Left ventricle myocardium superior (tissue), 1 donor: ENCODE results near the gene F8A1. TPM values are rescaled to one million over a fixed set of nuclear protein-coding genes. Genes with fewer than 3 reads are reported as not detected.
"Not testable (repeated sequence)": the region's sequence is repeated elsewhere in the genome, so short reads cannot be mapped to it uniquely, and the experiment has no call there.

Experiments
- ATAC-seq: fragments of 200-7000 bp; cut with Tn5 transposase; one replicate; pipeline ENCODE4 v1.9.1; 2020; ENCODE audit warnings: mild to moderate bottlenecking, moderate library complexity
- DNase-seq: peaks from one replicate; pipeline ENCODE4 v3.0.0-alpha.2; 2020
- intact Hi-C: fragments of 100-400 bp; cut with micrococcal nuclease; formaldehyde crosslinking; loops from one replicate; pipeline ENCODE4 v1.11.0; 2022
- long read RNA-seq: library from polyadenylated mRNA; unstranded; transcript quantifications from one replicate; pipeline ENCODE4 v2.0.0, GENCODE V29; 2021
- total RNA-seq: library from RNA; stranded (reverse); fragmentation: NEBNext Ultra II Directional; extraction: Animal tissue kit (Norgen Biotek cat#: 25700); gene quantifications from one replicate; pipeline ENCODE4 v1.2.1, GENCODE V29; 2021
- donor health status: DM: no; HTN: yes; CAD: no; lungs with severe emphysema.

The F8A1 gene
- total RNA-seq = 30.6 TPM
- long read RNA-seq, transcript F8A1-201 (1 exons, 1,713 nt) = major isoform, 220 of 220 reads
- long read RNA-seq, partial matches to known transcripts = 0 of 220 reads
- long read RNA-seq, other reads (novel, unspliced or antisense) = 0 of 220 reads

- peak; percentile 77 for DNase-seq
- ATAC-seq = peak; percentile 90
- intact Hi-C loops = not testable (repeated sequence)
Observed at GRCh38 chrX:154886069-154886788, at the start of gene F8A1. TSS of gene F8A1 (plus strand) at chrX:154886355. CDS start at chrX:154886375, 20 bp downstream.

- intact Hi-C loops = no loop called here
- DNase-seq (no peak), ATAC-seq (peak; percentile 25)
Observed at GRCh38 chrX:154840856-154841255, 45.3 kb upstream of the F8A1 start.

- DNase-seq (no peak), ATAC-seq (no peak)
- intact Hi-C loops = no loop called here
Observed at GRCh38 chrX:154850957-154851611, 35.1 kb upstream of the F8A1 start.

- ATAC-seq = no peak
- intact Hi-C loops = no loop called here
- DNase-seq = no peak
Observed at GRCh38 chrX:154855256-154855655, 30.9 kb upstream of the F8A1 start.

GRCh38 chrX:154868522-154868921, 17.6 kb upstream of the F8A1 start:
- ATAC-seq, DNase-seq, intact Hi-C loops: not testable (repeated sequence)

GRCh38 chrX:154873329-154873728, 12.8 kb upstream of the F8A1 start:
- ATAC-seq = no peak
- intact Hi-C loops = no loop called here
- no peak for DNase-seq

- intact Hi-C loops, DNase-seq, ATAC-seq: not testable (repeated sequence)
Observed at GRCh38 chrX:154884069-154884468, 2.1 kb upstream of the F8A1 start.

- intact Hi-C loops, ATAC-seq: not testable (repeated sequence)
- peak; percentile 18 for DNase-seq
Observed at GRCh38 chrX:154885057-154885456, 1.1 kb upstream of the F8A1 start.

GRCh38 chrX:154885549-154885948, 606 bp upstream of the F8A1 start:
- ATAC-seq = peak; percentile 11
- DNase-seq, intact Hi-C loops: not testable (repeated sequence)

GRCh38 chrX:154886789-154887221, 650 bp downstream of the F8A1 start:
- intact Hi-C loops, DNase-seq: not testable (repeated sequence)
- ATAC-seq = peak; percentile 68

GRCh38 chrX:154890990-154891639, 5.0 kb downstream of the F8A1 start:
- ATAC-seq (no peak), DNase-seq (no peak)
- intact Hi-C loops = no loop called here

GRCh38 chrX:154892296-154892695, 6.1 kb downstream of the F8A1 start:
- ATAC-seq (no peak), DNase-seq (no peak)
- intact Hi-C loops = no loop called here

GRCh38 chrX:154900323-154900722, 14.2 kb downstream of the F8A1 start:
- ATAC-seq (no peak), DNase-seq (no peak)
- intact Hi-C loops = no loop called here

GRCh38 chrX:154902408-154902807, 16.3 kb downstream of the F8A1 start:
- intact Hi-C loops = no loop called here
- no peak for ATAC-seq
- no peak for DNase-seq

- DNase-seq = no peak
- intact Hi-C loops = no loop called here
- ATAC-seq = no peak
Observed at GRCh38 chrX:154908821-154909220, 22.7 kb downstream of the F8A1 start.

- intact Hi-C loops, ATAC-seq, DNase-seq: not testable (repeated sequence)
Observed at GRCh38 chrX:154910048-154910447, 23.9 kb downstream of the F8A1 start.

GRCh38 chrX:154910528-154910927, 24.4 kb downstream of the F8A1 start:
- intact Hi-C loops, ATAC-seq, DNase-seq: not testable (repeated sequence)

GRCh38 chrX:154914052-154914451, 27.9 kb downstream of the F8A1 start:
- intact Hi-C loops = no loop called here

GRCh38 chrX:154918060-154918483, 31.9 kb downstream of the F8A1 start:
- intact Hi-C loops = no loop called here
- DNase-seq (peak; percentile 23), ATAC-seq (peak; percentile 63)

More at GRCh38 chrX:154914052-154914451, 27.9 kb downstream of the F8A1 start:
- no peak for ATAC-seq
- no peak for DNase-seq

- ATAC-seq, DNase-seq, intact Hi-C loops: not testable (repeated sequence)
Observed at GRCh38 chrX:154924771-154925170, 38.6 kb downstream of the F8A1 start.
